Measurements from ENCODE around the gene ADAMTS10.

DNA sequence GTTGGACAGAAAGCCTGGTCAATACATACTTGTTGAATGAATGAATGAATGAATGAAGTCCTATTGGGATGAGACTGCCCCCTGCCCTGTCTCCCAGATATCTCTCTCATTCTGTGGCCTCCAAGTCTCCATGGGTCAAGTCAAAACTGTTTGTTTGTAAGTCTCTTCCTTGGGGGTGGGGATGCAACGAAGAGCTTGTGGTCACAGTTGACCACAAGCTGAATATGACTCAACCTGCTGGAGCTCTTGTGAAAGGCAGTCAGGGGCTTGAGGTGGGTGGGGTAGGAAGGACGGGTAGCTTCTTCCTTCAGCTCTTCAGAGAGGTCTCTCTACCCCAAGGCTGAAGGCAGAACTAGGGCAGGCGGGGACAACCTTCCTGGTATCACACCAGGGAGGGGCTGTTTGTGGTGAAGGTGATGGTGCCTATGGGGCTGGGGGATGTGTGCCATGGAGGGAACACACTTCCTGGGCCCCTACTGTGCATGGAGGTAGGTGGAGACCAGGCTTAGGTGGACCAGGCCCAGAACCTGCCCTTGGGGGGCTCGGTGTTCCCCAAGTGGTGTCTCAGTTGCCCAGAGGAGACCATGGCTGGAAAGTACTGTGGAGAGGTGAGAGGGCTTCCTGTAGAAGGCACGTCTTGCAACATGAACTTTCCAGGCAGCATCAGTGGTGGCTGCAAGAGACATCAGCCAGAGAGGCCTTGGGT lies 41.3 kb downstream of the ADAMTS10 start:
- TF ChIP-seq, protein P1, sequence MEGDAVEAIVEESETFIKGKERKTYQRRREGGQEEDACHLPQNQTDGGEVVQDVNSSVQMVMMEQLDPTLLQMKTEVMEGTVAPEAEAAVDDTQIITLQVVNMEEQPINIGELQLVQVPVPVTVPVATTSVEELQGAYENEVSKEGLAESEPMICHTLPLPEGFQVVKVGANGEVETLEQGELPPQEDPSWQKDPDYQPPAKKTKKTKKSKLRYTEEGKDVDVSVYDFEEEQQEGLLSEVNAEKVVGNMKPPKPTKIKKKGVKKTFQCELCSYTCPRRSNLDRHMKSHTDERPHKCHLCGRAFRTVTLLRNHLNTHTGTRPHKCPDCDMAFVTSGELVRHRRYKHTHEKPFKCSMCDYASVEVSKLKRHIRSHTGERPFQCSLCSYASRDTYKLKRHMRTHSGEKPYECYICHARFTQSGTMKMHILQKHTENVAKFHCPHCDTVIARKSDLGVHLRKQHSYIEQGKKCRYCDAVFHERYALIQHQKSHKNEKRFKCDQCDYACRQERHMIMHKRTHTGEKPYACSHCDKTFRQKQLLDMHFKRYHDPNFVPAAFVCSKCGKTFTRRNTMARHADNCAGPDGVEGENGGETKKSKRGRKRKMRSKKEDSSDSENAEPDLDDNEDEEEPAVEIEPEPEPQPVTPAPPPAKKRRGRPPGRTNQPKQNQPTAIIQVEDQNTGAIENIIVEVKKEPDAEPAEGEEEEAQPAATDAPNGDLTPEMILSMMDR (IDR thresholded peaks at IDR 0.05) = no peak
- TF ChIP-seq POLR2AphosphoS5 (IDR thresholded peaks at IDR 0.05) = no peak
